Suprapubic skin (tissue), 4 donors: ENCODE results near the gene HELZ2. TPM values are rescaled to one million over a fixed set of nuclear protein-coding genes. Genes with fewer than 3 reads are reported as not detected.
A peak's percentile ranks its signal among the peaks of the same experiment; 100 is the strongest.

Experiments
- DNase-seq, 2 donors: peaks; one replicate each; pipeline ENCODE4 v3.0.0-alpha.2; 2019; ENCODE audit warnings: low spot score in 2 of 2
- H3K27ac ChIP-seq: fragments of 200-600 bp; sonication (generic); one replicate; pipeline ENCODE4 v1.5.1; 2019
- H3K27me3 ChIP-seq: fragments of 200-600 bp; sonication (generic); one replicate; pipeline ENCODE4 v1.5.1; 2019
- H3K36me3 ChIP-seq: fragments of 200-600 bp; sonication (generic); one replicate; pipeline ENCODE4 v1.5.1; 2019
- H3K4me1 ChIP-seq: fragments of 200-600 bp; sonication (generic); one replicate; pipeline ENCODE4 v1.5.1; 2019
- H3K4me3 ChIP-seq: fragments of 200-600 bp; sonication (generic); one replicate; pipeline ENCODE4 v1.5.1; 2019; ENCODE audit warnings: mild to moderate bottlenecking
- H3K9me3 ChIP-seq: fragments of 200-600 bp; sonication (generic); one replicate; pipeline ENCODE4 v1.5.1; 2019
- EP300 ChIP-seq: sonication (generic); formaldehyde crosslinking; IDR thresholded peaks from one replicate; pipeline ENCODE4 v1.6.1; 2017; ENCODE audit warnings: antibody characterized with exemption
- POLR2A ChIP-seq, 2 donors: fragments of 450-650 bp; IDR thresholded peaks; one replicate each; pipeline ENCODE4 v1.6.1; 2017; ENCODE audit warnings: antibody characterized with exemption in 2 of 2, mild to moderate bottlenecking in 2 of 2, moderate library complexity in 2 of 2
- POLR2AphosphoS5 ChIP-seq, 3 donors: sonication (generic); formaldehyde crosslinking; IDR thresholded peaks; one replicate each; pipeline ENCODE4 v1.6.1; 2017; ENCODE audit warnings: antibody characterized with exemption in 3 of 3
- WGBS: methylation state at CpG from one replicate; pipeline ENCODE4 v1.1.5; 2018; 5-methylcytosine and 5-hydroxymethylcytosine counted together
- total RNA-seq, 4 donors: library from RNA; depleted of rRNA; stranded (reverse); fragments of >200 nt; gene quantifications; one replicate each; pipeline ENCODE4 v1.1.0, GENCODE V29; 2016
- TF ChIP-seq, protein P1 (sequence below), 2 donors: fragments of 200-600 bp in 1 of 2; fragments of 450-650 bp in 1 of 2; sonication (generic) in 1 of 2; IDR thresholded peaks; one replicate each; pipeline ENCODE4 v1.5.1; 2016 to 2019; ENCODE audit warnings: antibody characterized with exemption in 2 of 2, mild to moderate bottlenecking in 1 of 2, moderate library complexity in 1 of 2

The HELZ2 gene
- total RNA-seq, 4 donors from 2014 or later, result 22.8 to 36.6 (median 31.8) TPM

GRCh38 chr20:63556873-63557478, 17.1 kb downstream of the HELZ2 start:
- Histone ChIP-seq H3K4me3 (no peak overlapping the region), H3K9me3 (no peaks in the 10 kb centered on the region), H3K27me3 (no peaks in the 10 kb centered on the region), H3K4me1 (peaks cover 24% of the 10 kb centered on the region), H3K36me3 (peaks cover 30% of the 10 kb centered on the region), H3K27ac (no peak overlapping the region)
- no peak for DNase-seq
- 74% methylated on average over 18 of the region's 23 CpGs for WGBS
- TF ChIP-seq, protein P1, sequence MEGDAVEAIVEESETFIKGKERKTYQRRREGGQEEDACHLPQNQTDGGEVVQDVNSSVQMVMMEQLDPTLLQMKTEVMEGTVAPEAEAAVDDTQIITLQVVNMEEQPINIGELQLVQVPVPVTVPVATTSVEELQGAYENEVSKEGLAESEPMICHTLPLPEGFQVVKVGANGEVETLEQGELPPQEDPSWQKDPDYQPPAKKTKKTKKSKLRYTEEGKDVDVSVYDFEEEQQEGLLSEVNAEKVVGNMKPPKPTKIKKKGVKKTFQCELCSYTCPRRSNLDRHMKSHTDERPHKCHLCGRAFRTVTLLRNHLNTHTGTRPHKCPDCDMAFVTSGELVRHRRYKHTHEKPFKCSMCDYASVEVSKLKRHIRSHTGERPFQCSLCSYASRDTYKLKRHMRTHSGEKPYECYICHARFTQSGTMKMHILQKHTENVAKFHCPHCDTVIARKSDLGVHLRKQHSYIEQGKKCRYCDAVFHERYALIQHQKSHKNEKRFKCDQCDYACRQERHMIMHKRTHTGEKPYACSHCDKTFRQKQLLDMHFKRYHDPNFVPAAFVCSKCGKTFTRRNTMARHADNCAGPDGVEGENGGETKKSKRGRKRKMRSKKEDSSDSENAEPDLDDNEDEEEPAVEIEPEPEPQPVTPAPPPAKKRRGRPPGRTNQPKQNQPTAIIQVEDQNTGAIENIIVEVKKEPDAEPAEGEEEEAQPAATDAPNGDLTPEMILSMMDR (IDR thresholded peaks at IDR 0.05), result no peak

DNA sequence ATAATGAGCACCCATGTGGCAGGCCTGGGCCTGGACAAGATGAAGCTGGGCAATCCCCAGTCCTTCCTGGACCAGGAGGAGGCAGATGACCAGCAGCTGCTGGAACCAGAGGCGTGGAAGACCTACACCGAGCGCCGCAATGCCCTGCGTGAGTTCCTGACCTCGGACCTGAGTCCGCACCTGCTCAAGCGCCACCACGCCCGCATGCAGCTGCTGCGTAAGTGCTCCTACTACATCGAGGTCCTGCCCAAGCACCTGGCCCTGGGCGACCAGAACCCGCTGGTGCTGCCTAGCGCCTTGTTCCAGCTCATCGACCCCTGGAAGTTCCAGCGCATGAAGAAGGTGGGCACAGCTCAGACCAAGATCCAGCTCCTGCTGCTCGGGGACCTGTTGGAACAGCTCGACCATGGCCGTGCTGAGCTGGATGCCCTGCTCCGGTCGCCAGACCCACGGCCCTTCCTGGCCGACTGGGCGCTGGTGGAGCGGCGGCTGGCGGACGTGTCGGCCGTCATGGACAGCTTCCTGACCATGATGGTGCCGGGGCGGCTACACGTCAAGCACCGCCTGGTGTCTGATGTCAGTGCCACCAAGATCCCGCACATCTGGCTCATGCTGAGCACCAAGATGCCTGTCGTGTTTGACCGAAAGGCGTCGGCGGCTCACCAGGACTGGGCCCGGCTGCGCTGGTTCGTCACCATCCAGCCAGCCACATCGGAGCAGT, 18.2 kb downstream of the HELZ2 start:
- no peak overlapping the region for H3K4me3 ChIP-seq
- WGBS, result 92% methylated on average over 5 of the region's 45 CpGs
- H3K27ac ChIP-seq, result no peak overlapping the region
- peaks cover 24% of the 10 kb centered on the region for H3K4me1 ChIP-seq
- peaks cover 18% of the 10 kb centered on the region for H3K36me3 ChIP-seq
- DNase-seq, result no peak
- H3K9me3 ChIP-seq, result no peaks in the 10 kb centered on the region
- H3K27me3 ChIP-seq, result no peaks in the 10 kb centered on the region
- TF ChIP-seq POLR2A (IDR thresholded peaks at IDR 0.05) (no peak), EP300 (no peak), POLR2AphosphoS5 (IDR thresholded peaks at IDR 0.05) (no peak)
- TF ChIP-seq, protein P1 (IDR thresholded peaks at IDR 0.05), result no peak

DNA sequence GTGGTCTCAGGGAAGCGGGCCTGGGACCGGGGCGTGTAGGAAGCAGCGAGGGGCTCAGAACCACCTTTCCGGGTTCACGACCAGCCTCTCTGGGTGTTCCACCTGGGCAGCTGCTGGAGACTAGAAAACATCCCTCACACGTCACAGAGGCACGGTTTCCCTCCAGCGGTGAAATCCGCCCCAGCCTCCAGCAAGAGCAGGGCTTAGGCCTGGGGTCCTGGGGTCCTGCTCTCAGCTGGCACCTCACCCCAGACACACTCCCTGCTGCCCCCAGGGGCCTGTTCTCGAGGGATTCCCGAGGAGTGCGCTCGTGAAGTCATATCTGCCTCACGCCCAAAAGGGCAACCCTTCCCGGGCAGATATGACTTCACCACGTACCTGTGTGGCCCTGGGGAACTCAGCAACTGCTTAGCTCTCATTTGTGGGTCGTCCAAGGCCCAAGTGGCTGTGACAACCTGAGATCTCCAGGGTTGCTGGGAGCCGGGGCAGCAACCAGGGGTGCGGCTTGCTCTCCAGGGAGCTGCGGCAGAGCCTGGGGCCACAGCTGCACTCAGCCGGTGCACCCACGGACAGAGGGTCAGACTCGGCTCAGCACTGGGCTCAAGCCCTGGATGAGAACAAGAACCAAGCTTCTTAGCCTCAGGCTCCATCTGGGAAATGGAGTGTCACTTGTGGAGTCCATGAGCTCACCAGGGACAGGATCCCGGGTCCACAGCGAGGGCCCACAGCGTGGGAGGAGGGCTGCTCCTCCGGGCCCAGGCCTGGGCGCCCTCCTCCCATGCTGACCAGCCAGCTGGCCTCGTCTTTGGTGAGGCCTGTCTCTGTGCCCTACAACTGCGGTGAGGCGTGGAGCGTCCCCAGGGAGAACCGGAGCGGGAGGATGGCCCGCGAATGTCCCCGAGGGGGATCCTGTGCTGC, 19.4 kb downstream of the HELZ2 start:
- TF ChIP-seq POLR2AphosphoS5 (IDR thresholded peaks at IDR 0.05), result no peak
- TF ChIP-seq, protein P1 (IDR thresholded peaks at IDR 0.05), result no peak
- TF ChIP-seq EP300, result no peak
- TF ChIP-seq POLR2A (IDR thresholded peaks at IDR 0.05), result no peak
- Histone ChIP-seq H3K4me1 (peaks cover 24% of the 10 kb centered on the region), H3K4me3 (peak overlapping the region; percentile 57), H3K27ac (no peak overlapping the region), H3K27me3 (peaks cover 6% of the 10 kb centered on the region), H3K9me3 (no peaks in the 10 kb centered on the region), H3K36me3 (peaks cover 6% of the 10 kb centered on the region)
- WGBS, result 58% methylated on average over 19 of the region's 38 CpGs
- DNase-seq, result no peak

DNA sequence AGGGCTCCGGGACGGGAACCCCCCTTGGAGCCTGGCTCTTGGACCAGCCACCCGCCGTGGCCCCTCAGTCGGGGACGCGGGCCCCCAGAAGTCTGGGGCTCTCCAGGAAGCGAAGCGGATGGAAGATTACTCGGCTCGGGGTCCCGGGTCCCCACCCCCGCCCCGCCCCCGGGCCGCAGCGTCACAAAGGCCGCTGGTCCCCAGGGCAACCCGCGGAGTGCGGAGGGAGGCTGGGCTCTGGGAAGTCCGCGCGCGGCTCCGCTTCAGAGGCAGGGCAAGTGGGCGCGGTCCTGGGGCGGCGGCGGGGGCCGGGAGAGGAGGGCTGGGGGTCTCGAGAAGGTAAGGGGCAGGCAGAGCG, 20.1 kb downstream of the HELZ2 start, which contains the start of gene FNDC11:
TSS of gene FNDC11 (plus strand) at position 227 of the 358 bp plus-strand sequence. CDS start 1,505 bp downstream, outside the sequence.
- Histone ChIP-seq H3K9me3 (no peaks in the 10 kb centered on the region), H3K36me3 (peaks cover 3% of the 10 kb centered on the region), H3K4me3 (peak within 1 kb of the TSS; percentile 57), H3K27me3 (peaks cover 11% of the 10 kb centered on the region), H3K27ac (no peak within 1 kb of the TSS), H3K4me1 (peaks cover 24% of the 10 kb centered on the region)
- 3% methylated on average over 31 of the region's 34 CpGs for WGBS
- no peak for DNase-seq
- TF ChIP-seq POLR2A (IDR thresholded peaks at IDR 0.05) (no peak), POLR2AphosphoS5 (IDR thresholded peaks at IDR 0.05) (no peak)

DNA sequence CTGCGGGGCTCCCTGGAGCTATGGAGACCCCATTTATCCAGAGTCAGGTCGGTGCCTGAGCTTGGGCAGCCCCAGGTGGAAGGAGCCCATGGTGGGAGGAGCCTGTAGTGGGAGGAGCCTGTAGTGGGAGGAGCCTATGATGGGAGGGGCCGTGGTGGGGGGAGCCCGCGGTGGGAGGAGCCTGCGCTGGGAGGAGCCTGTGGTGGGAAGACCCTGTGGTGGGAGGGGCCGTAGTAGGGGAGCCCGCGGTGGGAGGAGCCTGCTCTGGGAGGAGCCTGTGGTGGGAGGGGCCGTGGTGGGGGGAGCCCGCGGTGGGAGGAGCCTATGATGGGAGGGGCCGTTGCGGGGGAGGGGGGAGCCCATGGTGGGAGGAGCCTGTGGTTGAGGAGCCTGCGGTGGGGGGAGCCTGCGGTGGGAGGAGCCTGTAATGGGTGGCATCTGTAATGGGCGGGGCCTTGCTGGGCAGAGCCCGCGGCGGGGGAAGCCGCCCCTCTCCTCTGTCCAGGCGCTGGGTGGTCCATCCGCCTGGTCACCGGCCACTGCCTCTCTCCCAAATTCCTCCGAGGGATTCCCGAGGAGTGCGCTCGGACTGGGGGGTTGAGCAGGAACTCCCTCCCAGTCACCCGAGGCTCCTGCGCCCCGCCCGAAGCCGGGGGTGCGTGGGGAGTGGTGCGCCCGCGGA, 20.6 kb downstream of the HELZ2 start:
- H3K27ac ChIP-seq, result no peak overlapping the region
- WGBS, result 0% methylated on average over 10 of the region's 37 CpGs
- H3K27me3 ChIP-seq, result peaks cover 16% of the 10 kb centered on the region

More for the DNA sequence above, 20.6 kb downstream of the HELZ2 start:
- Histone ChIP-seq H3K36me3 (no peaks in the 10 kb centered on the region), H3K4me1 (peaks cover 24% of the 10 kb centered on the region), H3K9me3 (no peaks in the 10 kb centered on the region), H3K4me3 (peak overlapping the region; percentile 57)
- TF ChIP-seq POLR2AphosphoS5 (IDR thresholded peaks at IDR 0.05) (no peak), POLR2A (IDR thresholded peaks at IDR 0.05) (no peak), EP300 (no peak)
- TF ChIP-seq, protein P1 (IDR thresholded peaks at IDR 0.05), result no peak
- DNase-seq, result peak; percentile 94 to 95
